GM12878 (cell line): Measurements from ENCODE around the gene ZBTB39.

Experiments used
- CBFB ChIP-seq: IDR thresholded peaks from 2 replicates; pipeline ENCODE4 v1.6.1; 2016; ENCODE audit warnings: antibody characterized with exemption, low read depth
- EED ChIP-seq: sonication (generic); IDR thresholded peaks from 2 replicates; pipeline ENCODE4 v1.6.1; 2016; ENCODE audit warnings: antibody characterized with exemption, low read depth
- GABPA ChIP-seq: IDR thresholded peaks from 2 replicates; pipeline ENCODE4 v1.6.1; 2014; ENCODE audit warnings: antibody characterized with exemption, low read depth, mild to moderate bottlenecking, inconsistent platforms
- KDM1A ChIP-seq: fragments of 200-600 bp; sonication (generic); IDR thresholded peaks from 2 replicates; pipeline ENCODE4 v1.6.1; 2016; ENCODE audit warnings: borderline replicate concordance
- SUZ12 ChIP-seq: fragments of 200-600 bp; sonication (generic); IDR thresholded peaks from one replicate; pipeline ENCODE4 v1.6.1; 2018; ENCODE audit warnings: antibody characterized with exemption, mild to moderate bottlenecking; ENCODE audit not compliant: unreplicated experiment
- ZZZ3 ChIP-seq: IDR thresholded peaks from 2 replicates; pipeline ENCODE4 v1.6.1; 2011; ENCODE audit warnings: low read depth; ENCODE audit not compliant: control insufficient read depth, insufficient read length
- TF ChIP-seq, protein P1 (sequence below), 3 experiments: IDR thresholded peaks in 2 of 3; conservative IDR thresholded peaks in 1 of 3; 2 replicates each; pipeline ENCODE4 v1.5.1; 2011; ENCODE audit warnings: low read depth in 3 of 3, low read length in 3 of 3, mild to moderate bottlenecking in 3 of 3, control low read depth in 2 of 3, moderate library complexity in 2 of 3, inconsistent platforms in 1 of 3, mixed read lengths in 1 of 3; ENCODE audit not compliant: control insufficient read depth in 2 of 3, insufficient read depth in 1 of 3; ENCODE audit errors: extremely low read depth in 1 of 3
- TF ChIP-seq, protein P2 (sequence below): IDR thresholded peaks from 2 replicates; pipeline ENCODE4 v1.6.1; 2012; ENCODE audit warnings: low read depth, low read length, improper control_type of control experiment
- TF ChIP-seq, protein P3 (sequence below): fragments of 450-650 bp; formaldehyde crosslinking; IDR thresholded peaks from 2 replicates; pipeline ENCODE4 v1.4.0; 2020; ENCODE audit warnings: mild to moderate bottlenecking, moderate library complexity

DNA sequence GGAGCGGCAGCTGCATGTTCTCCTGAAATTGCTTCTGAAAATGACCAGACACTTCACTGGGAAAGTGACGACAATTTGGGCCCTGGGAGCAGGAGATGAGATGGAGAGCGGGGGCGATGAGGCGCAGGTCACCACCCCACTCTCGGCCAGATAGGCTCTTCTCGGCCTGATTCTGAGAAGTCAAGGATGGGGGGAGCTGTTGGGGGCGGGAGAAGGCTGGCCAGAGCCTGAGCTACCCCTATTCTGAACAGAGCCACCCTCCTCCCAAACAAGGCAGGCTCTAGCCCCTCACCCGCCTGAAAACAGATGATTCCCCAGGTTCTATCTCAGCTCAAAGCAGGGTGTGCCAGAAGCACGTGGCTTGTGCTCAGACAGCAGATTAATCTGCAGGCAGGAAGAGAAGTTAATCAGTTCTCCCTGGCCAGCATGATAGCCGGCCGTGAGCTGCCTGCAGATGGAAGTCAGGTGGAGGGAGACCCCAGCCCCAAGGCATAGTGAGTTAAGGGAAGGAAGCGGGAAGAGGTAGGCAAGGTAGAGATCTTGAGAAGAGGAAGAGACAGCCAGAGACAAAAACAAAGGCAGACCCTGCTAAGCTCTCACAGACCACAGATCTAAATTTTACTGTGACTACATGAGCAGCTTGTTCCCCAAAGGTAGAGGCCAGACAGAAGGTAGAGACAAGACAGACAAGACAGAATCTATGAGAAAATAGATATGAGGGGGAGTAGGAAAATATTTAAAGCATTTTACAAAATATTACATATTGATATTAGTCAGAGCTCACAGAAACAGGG, 20.9 kb upstream of the ZBTB39 start:
- TF ChIP-seq KDM1A = no peak
- no peak for TF ChIP-seq ZZZ3
- TF ChIP-seq, protein P1, sequence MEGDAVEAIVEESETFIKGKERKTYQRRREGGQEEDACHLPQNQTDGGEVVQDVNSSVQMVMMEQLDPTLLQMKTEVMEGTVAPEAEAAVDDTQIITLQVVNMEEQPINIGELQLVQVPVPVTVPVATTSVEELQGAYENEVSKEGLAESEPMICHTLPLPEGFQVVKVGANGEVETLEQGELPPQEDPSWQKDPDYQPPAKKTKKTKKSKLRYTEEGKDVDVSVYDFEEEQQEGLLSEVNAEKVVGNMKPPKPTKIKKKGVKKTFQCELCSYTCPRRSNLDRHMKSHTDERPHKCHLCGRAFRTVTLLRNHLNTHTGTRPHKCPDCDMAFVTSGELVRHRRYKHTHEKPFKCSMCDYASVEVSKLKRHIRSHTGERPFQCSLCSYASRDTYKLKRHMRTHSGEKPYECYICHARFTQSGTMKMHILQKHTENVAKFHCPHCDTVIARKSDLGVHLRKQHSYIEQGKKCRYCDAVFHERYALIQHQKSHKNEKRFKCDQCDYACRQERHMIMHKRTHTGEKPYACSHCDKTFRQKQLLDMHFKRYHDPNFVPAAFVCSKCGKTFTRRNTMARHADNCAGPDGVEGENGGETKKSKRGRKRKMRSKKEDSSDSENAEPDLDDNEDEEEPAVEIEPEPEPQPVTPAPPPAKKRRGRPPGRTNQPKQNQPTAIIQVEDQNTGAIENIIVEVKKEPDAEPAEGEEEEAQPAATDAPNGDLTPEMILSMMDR (IDR thresholded peaks at IDR 0.05 in 2 of 3, conservative IDR thresholded peaks at IDR 0.05 in 1 of 3; ENCODE audit: control insufficient read depth in 2 of 3, extremely low read depth in 1 of 3, insufficient read depth in 1 of 3, low read depth in 3 of 3, low read length in 3 of 3) = no peak
- no peak for TF ChIP-seq CBFB
- no peak for TF ChIP-seq GABPA
- TF ChIP-seq, protein P2, sequence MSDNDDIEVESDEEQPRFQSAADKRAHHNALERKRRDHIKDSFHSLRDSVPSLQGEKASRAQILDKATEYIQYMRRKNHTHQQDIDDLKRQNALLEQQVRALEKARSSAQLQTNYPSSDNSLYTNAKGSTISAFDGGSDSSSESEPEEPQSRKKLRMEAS = no peak
- no peak for TF ChIP-seq SUZ12
- TF ChIP-seq, protein P3, sequence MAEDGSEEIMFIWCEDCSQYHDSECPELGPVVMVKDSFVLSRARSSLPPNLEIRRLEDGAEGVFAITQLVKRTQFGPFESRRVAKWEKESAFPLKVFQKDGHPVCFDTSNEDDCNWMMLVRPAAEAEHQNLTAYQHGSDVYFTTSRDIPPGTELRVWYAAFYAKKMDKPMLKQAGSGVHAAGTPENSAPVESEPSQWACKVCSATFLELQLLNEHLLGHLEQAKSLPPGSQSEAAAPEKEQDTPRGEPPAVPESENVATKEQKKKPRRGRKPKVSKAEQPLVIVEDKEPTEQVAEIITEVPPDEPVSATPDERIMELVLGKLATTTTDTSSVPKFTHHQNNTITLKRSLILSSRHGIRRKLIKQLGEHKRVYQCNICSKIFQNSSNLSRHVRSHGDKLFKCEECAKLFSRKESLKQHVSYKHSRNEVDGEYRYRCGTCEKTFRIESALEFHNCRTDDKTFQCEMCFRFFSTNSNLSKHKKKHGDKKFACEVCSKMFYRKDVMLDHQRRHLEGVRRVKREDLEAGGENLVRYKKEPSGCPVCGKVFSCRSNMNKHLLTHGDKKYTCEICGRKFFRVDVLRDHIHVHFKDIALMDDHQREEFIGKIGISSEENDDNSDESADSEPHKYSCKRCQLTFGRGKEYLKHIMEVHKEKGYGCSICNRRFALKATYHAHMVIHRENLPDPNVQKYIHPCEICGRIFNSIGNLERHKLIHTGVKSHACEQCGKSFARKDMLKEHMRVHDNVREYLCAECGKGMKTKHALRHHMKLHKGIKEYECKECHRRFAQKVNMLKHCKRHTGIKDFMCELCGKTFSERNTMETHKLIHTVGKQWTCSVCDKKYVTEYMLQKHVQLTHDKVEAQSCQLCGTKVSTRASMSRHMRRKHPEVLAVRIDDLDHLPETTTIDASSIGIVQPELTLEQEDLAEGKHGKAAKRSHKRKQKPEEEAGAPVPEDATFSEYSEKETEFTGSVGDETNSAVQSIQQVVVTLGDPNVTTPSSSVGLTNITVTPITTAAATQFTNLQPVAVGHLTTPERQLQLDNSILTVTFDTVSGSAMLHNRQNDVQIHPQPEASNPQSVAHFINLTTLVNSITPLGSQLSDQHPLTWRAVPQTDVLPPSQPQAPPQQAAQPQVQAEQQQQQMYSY (CRISPR knock-in tag) = no peak
- no peak for TF ChIP-seq EED
